Measurements from ENCODE around the gene KCTD8.

The KCTD8 gene

DNA sequence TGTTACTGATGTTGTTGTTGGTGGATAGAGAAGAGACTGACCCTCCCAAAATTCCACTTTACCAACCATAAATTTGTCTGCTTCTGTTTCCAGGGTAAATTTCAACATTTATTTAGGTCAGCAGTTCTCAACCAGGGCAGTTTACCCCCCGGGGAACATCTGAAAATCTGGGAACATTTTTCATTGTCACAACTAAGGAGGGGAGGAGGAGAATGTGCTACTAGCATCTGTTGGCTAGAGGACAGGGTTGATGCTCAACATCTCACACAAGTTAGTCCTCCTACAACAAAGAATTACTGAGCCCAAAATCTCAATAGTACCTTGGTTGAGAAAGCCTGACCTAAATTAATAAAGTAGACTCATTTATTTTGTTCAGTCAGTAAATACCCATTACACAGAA is 25.7 kb downstream of the KCTD8 start:
- DNase-seq (ENCODE audit: low read depth) = no peak
- H3K4me3 ChIP-seq (ENCODE audit: low read depth, low read length) = no peak overlapping the region
- TF ChIP-seq, protein P1, sequence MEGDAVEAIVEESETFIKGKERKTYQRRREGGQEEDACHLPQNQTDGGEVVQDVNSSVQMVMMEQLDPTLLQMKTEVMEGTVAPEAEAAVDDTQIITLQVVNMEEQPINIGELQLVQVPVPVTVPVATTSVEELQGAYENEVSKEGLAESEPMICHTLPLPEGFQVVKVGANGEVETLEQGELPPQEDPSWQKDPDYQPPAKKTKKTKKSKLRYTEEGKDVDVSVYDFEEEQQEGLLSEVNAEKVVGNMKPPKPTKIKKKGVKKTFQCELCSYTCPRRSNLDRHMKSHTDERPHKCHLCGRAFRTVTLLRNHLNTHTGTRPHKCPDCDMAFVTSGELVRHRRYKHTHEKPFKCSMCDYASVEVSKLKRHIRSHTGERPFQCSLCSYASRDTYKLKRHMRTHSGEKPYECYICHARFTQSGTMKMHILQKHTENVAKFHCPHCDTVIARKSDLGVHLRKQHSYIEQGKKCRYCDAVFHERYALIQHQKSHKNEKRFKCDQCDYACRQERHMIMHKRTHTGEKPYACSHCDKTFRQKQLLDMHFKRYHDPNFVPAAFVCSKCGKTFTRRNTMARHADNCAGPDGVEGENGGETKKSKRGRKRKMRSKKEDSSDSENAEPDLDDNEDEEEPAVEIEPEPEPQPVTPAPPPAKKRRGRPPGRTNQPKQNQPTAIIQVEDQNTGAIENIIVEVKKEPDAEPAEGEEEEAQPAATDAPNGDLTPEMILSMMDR (IDR thresholded peaks at IDR 0.05; ENCODE audit: insufficient read depth, low read depth, low read length, missing control alignments) = no peak

DNA sequence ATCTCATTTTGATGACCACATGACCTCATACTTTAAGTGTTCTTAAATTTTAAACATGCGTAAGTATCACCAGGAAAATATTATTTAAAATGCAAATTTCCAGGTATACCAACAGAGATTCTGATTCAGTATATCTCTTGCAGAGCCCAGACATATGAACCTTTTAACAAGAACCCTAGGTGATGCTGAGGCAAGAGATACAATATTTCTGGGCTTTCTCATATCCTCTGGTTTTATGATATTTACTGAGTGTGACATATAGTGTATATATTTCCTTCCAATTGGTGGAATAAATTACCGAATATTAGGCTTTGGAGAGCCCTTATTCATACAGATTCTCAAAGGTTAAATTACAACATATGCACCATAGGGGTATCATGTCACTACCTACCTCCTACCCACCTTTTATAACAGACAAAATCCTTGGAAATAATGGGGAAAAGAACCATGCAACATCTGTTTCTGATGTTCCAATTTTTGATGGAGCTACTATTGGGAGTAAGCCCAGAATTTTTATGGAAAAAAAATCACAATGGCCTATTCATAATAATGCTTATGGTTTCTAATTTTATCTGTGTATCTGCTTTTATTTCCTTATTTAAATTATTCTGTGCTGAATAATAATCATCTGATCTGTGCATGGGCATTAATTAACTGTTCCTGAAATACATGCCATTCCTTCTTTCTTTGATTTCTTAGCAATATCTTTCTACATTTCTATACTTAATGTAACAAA is 27.1 kb downstream of the KCTD8 start:
- DNase-seq (ENCODE audit: low read depth) = no peak
- H3K4me3 ChIP-seq (ENCODE audit: low read depth, low read length) = no peak overlapping the region
- TF ChIP-seq, protein P1 (IDR thresholded peaks at IDR 0.05; ENCODE audit: insufficient read depth, low read depth, low read length, missing control alignments) = no peak

DNA sequence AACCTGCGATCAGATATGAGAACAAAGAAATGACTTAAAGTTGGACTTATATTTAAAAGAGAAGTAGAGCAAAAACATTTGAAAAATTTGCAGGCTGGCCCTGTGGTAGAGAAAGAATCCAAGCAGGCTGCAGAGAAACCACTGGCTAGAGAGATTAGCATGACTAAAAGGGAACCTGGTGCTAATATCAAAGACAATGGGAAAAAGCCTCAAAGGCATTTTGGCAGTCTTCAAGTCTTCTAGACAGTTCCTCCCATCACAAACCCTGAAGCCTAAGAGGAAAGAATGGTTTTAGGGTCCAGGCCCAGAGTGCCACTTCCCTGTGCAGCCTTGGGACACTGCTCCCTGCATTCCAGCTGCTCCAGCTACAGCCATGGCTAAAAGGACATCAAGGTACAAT is 33.4 kb downstream of the KCTD8 start:
- no peak overlapping the region for H3K4me3 ChIP-seq (ENCODE audit: low read depth, low read length)
- TF ChIP-seq, protein P1 (IDR thresholded peaks at IDR 0.05; ENCODE audit: insufficient read depth, low read depth, low read length, missing control alignments) = no peak
- no peak for DNase-seq (ENCODE audit: low read depth)

DNA sequence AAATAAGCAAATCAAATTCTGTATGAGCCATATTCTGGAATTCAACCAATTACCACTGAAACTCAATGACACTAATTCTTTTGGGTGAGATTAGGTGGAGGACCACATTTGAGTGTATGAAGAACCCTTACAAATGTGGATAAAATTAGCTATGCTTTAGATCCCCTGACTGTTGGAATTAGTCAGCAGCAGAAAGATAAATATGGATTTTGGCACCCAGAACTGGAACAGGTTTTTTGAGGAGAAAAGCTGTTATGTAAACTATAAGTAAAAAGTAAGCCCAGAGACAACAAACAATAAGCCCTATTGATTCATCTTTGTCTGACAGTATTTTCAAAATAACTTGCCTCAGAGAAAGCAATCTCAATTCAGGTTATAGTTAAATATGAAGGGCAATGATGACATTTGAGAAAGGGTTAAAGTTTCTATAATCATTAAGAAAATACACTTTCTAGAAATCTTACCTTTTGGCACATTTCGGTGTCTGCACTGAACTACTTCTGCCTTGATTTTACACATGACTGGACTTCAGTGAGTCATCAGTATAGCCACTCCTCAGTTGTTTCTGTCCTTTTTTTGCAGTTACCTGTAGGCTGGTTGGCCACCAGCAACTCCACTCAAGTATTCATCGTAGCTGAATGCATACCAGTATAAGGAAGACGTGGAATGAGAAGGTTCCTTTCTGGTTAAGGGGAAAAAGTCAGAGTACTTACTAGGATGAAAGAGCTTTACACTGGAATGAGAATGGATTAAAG is 80.0 kb downstream of the KCTD8 start:
- TF ChIP-seq, protein P1 (IDR thresholded peaks at IDR 0.05; ENCODE audit: insufficient read depth, low read depth, low read length, missing control alignments) = no peak
- H3K4me3 ChIP-seq (ENCODE audit: low read depth, low read length) = no peak overlapping the region
- DNase-seq (ENCODE audit: low read depth) = no peak

DNA sequence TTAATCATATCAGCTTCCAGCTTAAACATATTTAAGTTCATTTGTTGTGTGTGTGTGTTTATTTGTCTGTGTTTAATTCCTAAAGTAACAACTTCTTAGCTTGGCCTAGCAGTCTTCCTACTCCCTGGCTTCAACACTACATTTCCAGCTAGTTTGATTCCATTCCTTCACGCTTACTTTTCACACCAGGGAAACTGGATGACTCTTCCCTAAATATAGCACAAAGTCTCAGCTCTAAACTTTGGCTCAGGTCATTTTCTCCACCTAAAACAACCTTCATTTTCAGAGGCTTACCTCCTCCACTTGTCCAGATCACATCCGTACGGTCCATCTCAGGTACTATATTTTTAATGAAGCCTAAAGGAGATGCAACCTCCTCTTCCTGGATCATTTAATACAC is 94.4 kb downstream of the KCTD8 start:
- no peak overlapping the region for H3K4me3 ChIP-seq (ENCODE audit: low read depth, low read length)
- no peak for DNase-seq (ENCODE audit: low read depth)
- TF ChIP-seq, protein P1 (IDR thresholded peaks at IDR 0.05; ENCODE audit: insufficient read depth, low read depth, low read length, missing control alignments) = no peak

DNA sequence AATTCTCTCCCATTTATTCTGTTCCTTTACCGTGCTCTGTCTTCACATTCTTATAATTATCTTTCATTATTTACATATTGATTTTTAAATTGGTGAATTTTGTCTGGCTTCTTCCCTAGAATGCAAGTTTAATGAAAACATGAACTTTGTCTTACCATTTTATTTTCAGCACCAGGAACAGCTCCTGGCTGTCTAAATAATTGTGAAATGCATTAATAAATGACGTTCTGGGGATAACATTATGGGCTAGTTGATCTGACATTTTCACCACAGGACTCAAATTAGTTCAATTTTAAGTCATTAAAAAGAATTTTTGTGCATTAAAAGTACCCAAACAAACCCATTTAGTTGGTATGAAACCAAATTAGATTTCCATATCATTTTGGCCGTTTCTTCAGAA is 97.5 kb downstream of the KCTD8 start:
- H3K4me3 ChIP-seq (ENCODE audit: low read depth, low read length) = no peak overlapping the region
- DNase-seq (ENCODE audit: low read depth) = no peak
- TF ChIP-seq, protein P1 (IDR thresholded peaks at IDR 0.05; ENCODE audit: insufficient read depth, low read depth, low read length, missing control alignments) = no peak

All from GM12865 (cell line).